ENCODE measurements around the gene PBX4.

GRCh38 chr19:19626516-19627472, 8.3 kb upstream of the PBX4 start:
- TF ChIP-seq CTCF (IDR thresholded peaks at IDR 0.05): no peak
- no peak for TF ChIP-seq EZH2 (IDR thresholded peaks at IDR 0.05; ENCODE audit: borderline replicate concordance, insufficient read depth, low read depth, low read length, poor library complexity, severe bottlenecking)
